ENCODE results near the gene LCE1B. TPM values are rescaled to one million over a fixed set of nuclear protein-coding genes. Genes with fewer than 3 reads are reported as not detected.

LCE1B gene
- total RNA-seq, 1 donor from 2014 or later: not detected

DNA sequence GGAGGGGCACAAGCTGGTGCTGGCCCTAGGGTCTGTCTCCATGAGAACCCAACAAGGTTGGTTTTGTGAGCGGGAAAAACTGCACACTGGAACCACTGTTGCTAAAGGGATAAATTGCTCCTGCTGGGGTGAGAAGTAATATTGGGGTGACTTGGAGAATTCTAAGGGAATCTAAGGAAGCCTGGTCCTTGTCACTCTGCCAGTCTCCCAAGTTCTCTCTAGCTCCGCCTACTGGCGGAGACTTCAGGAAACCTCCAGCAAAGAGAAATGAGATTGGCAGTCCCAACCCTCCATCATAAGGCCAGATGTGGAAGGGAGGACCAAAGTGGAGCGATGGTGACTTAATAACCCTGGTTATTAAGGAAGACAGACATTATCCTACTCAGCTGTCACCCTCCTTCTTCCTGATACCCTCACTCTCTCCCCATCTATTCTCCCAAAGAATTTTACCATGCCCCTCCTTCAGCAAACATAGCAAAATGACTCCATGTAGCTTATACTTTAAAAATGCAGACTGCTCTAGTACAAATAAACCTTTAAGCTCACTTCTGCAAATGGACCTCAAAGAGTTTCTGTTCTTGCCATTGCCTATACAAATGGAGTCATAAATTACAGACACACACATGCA, 34.1 kb upstream of the LCE1B start:
- Mint-ChIP-seq H3K4me1 (ENCODE audit: low read depth) (no peaks in the 10 kb centered on the region), H3K36me3 (ENCODE audit: low read depth) (no peaks in the 10 kb centered on the region), H3K9me3 (ENCODE audit: low read depth) (peaks cover 30% of the 10 kb centered on the region), H3K27me3 (ENCODE audit: low read depth) (peaks cover 3% of the 10 kb centered on the region), H3K4me3 (ENCODE audit: unreplicated experiment) (no peak overlapping the region), H3K27ac (ENCODE audit: unreplicated experiment) (no peak overlapping the region)
- DNase-seq (ENCODE audit: low spot score): no peak
- TF ChIP-seq, protein P1, sequence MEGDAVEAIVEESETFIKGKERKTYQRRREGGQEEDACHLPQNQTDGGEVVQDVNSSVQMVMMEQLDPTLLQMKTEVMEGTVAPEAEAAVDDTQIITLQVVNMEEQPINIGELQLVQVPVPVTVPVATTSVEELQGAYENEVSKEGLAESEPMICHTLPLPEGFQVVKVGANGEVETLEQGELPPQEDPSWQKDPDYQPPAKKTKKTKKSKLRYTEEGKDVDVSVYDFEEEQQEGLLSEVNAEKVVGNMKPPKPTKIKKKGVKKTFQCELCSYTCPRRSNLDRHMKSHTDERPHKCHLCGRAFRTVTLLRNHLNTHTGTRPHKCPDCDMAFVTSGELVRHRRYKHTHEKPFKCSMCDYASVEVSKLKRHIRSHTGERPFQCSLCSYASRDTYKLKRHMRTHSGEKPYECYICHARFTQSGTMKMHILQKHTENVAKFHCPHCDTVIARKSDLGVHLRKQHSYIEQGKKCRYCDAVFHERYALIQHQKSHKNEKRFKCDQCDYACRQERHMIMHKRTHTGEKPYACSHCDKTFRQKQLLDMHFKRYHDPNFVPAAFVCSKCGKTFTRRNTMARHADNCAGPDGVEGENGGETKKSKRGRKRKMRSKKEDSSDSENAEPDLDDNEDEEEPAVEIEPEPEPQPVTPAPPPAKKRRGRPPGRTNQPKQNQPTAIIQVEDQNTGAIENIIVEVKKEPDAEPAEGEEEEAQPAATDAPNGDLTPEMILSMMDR (IDR thresholded peaks at IDR 0.05): no peak

DNA sequence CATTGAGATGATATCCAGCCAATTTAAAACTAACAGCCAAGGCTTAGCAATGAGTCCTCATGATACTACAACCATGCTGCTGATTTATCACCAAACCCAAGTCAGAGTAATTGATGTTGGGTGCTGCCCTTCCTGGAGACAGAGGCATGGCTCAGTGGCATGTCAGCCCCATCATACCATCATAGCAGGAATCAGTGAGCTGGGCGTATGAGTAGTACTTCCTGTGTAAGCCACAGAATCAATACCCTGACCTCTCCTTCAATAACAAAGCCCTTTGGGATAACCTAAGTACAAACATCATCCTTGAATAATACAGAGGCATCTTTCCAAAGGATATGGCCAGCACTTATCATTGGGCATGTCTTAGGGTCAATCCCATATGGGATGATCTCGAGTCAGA, 28.7 kb upstream of the LCE1B start:
- Mint-ChIP-seq H3K27ac (ENCODE audit: unreplicated experiment) (no peak overlapping the region), H3K4me3 (ENCODE audit: unreplicated experiment) (no peak overlapping the region), H3K27me3 (ENCODE audit: low read depth) (peaks cover 3% of the 10 kb centered on the region), H3K4me1 (ENCODE audit: low read depth) (no peaks in the 10 kb centered on the region), H3K36me3 (ENCODE audit: low read depth) (no peaks in the 10 kb centered on the region), H3K9me3 (ENCODE audit: low read depth) (peaks cover 3% of the 10 kb centered on the region)
- TF ChIP-seq, protein P1 (IDR thresholded peaks at IDR 0.05): no peak
- no peak for DNase-seq (ENCODE audit: low spot score)

DNA sequence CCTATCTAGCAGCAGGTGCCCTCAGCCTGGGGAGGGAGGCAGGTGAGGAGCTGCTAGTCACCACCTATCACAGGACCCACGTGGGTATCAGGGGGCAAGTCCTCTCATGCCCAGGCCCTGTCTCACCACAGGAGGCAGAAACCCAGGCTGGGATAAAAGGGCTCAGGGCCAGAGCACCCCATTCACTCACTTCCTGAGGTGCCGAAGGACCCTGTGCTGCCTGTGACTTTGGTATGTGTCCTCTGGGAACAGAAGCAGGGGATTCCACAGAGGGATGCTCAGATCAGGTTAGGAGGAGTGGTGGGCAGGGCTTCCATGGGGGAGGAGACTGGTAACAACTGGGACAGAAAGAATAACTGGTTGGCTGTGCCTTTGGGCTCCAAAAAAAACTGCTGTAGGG, 25.7 kb upstream of the LCE1B start, which contains the start of gene LCE1E:
LCE1E (plus strand) TSS at position 181 of the 400 bp plus-strand sequence. CDS start 1,043 bp downstream, outside the sequence.
- DNase-seq (ENCODE audit: low spot score): no peak
- Mint-ChIP-seq H3K4me3 (ENCODE audit: unreplicated experiment) (no peak within 1 kb of the TSS), H3K4me1 (ENCODE audit: low read depth) (no peaks in the 10 kb centered on the region), H3K36me3 (ENCODE audit: low read depth) (no peaks in the 10 kb centered on the region), H3K27ac (ENCODE audit: unreplicated experiment) (no peak within 1 kb of the TSS), H3K9me3 (ENCODE audit: low read depth) (no peaks in the 10 kb centered on the region), H3K27me3 (ENCODE audit: low read depth) (no peaks in the 10 kb centered on the region)
- TF ChIP-seq, protein P1 (IDR thresholded peaks at IDR 0.05): no peak

DNA sequence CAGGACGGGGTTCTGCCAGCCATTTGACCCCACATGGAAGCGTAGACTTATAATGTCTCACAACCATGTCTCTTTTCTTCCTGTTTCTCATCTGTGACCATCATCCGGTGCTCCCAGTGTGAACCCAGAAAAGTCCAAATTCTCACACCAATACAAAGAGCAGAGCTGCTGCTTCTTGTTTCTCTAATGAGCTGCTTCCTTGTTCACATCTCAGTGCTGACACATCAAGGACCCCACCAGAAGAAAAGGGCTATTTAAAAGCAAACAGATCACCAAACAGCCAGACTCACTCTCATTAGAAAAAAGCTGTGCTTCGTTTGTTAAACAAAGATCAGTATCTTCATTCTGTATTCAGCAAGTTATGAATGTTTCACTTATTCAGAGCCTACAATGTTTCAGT, 16.1 kb upstream of the LCE1B start:
- no peaks in the 10 kb centered on the region for H3K4me1 Mint-ChIP-seq (ENCODE audit: low read depth)
- no peaks in the 10 kb centered on the region for H3K27me3 Mint-ChIP-seq (ENCODE audit: low read depth)

DNA sequence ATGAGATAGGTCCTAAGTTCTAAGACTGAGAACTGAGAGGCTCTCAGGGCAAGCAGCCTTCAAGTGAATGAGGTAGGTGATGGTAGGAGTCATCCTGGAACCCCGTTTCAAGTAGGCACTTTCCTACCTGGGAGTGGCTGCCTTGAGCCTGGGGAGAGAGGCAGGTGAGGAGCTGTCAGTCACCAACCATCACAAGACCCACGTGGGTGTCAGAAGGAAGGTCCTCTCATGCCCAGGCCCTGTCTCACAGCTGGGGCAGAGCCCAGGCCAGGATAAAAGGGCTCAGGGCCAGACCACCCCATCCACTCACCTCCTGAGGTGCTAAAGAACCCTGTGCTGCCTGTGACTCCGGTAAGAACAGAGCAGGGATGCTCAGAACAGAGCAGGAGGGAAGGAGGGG, 15.3 kb upstream of the LCE1B start, which contains the start of gene LCE1D:
LCE1D (plus strand) TSS at position 301 of the 400 bp plus-strand sequence. CDS start 1,074 bp downstream, outside the sequence.
- Mint-ChIP-seq H3K36me3 (ENCODE audit: low read depth) (no peaks in the 10 kb centered on the region), H3K4me1 (ENCODE audit: low read depth) (no peaks in the 10 kb centered on the region), H3K4me3 (ENCODE audit: unreplicated experiment) (no peak within 1 kb of the TSS), H3K27ac (ENCODE audit: unreplicated experiment) (no peak within 1 kb of the TSS), H3K9me3 (ENCODE audit: low read depth) (no peaks in the 10 kb centered on the region), H3K27me3 (ENCODE audit: low read depth) (no peaks in the 10 kb centered on the region)
- TF ChIP-seq, protein P1 (IDR thresholded peaks at IDR 0.05): no peak
- DNase-seq (ENCODE audit: low spot score): no peak

More for the DNA sequence above, 16.1 kb upstream of the LCE1B start:
- no peak overlapping the region for H3K4me3 Mint-ChIP-seq (ENCODE audit: unreplicated experiment)
- H3K36me3 Mint-ChIP-seq (ENCODE audit: low read depth): no peaks in the 10 kb centered on the region
- no peak overlapping the region for H3K27ac Mint-ChIP-seq (ENCODE audit: unreplicated experiment)
- TF ChIP-seq, protein P1 (IDR thresholded peaks at IDR 0.05): no peak
- no peaks in the 10 kb centered on the region for H3K9me3 Mint-ChIP-seq (ENCODE audit: low read depth)
- no peak for DNase-seq (ENCODE audit: low spot score)

All from chondrocyte (in vitro differentiated cells).